ENCODE results near the gene NOMO2.
"Not testable (repeated sequence)": the region's sequence is repeated elsewhere in the genome, so short reads cannot be mapped to it uniquely, and the experiment has no call there.

GRCh38 chr16:18547382-18547781 is 14.5 kb downstream of the NOMO2 start:
- TF ChIP-seq SUZ12 (IDR thresholded peaks at IDR 0.05; ENCODE audit: extremely low read depth, insufficient read depth, insufficient read length); ZNF274 (IDR thresholded peaks at IDR 0.05; ENCODE audit: low read depth, low read length); YY1 (IDR thresholded peaks at IDR 0.05; ENCODE audit: insufficient read depth, insufficient read length): not testable (repeated sequence)
